ENCODE measurements around the gene WFIKKN1. TPM values are rescaled to one million over a fixed set of nuclear protein-coding genes. Genes with fewer than 3 reads are reported as not detected.

The WFIKKN1 gene
- total and polyA plus RNA-seq, 2 of the 13 experiments (the other 11 are each of a cell fraction or from before 2014, with no cell fraction given): 1.7 to 4.9 TPM

DNA sequence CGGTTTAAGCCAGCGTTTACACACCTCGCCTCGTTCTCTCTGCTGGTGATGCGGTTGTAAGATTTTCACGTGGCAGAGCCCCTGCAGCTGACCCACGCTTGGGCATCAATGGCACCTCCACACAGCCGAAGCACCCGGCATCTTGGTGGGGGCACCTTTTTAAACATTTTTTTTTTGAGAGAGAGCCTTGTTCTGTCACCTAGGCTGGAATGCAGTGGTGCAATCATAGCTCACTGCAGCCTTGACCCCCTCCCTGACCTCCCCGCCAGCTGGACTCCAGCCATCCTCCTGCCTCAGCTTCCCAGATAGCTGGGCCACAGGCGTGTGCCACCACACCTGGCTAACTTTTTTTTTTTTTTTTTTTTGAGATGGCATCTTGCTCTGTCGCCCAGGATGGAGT, 23.2 kb downstream of the WFIKKN1 start (continued):
- no peak for TF ChIP-seq ZNF615 (CRISPR knock-in tag; IDR thresholded peaks at IDR 0.05; ENCODE audit: borderline replicate concordance)
- TF ChIP-seq RFX5 (IDR thresholded peaks at IDR 0.05; ENCODE audit: low read depth, low read length): no peak
- TF ChIP-seq ZBTB38 (CRISPR knock-in tag; IDR thresholded peaks at IDR 0.05): peak; percentile 44; the same call in 1 of the 2 replicates
- TF ChIP-seq MYC (CRISPR knock-in tag; IDR thresholded peaks at IDR 0.05; ENCODE audit: borderline replicate concordance): no peak
- TF ChIP-seq ZNF350 (CRISPR knock-in tag; IDR thresholded peaks at IDR 0.05; ENCODE audit: borderline replicate concordance, low read depth): no peak
- peak; percentile 9; the same call in 1 of the 2 replicates for TF ChIP-seq FOSL2 (CRISPR knock-in tag; IDR thresholded peaks at IDR 0.05)
- TF ChIP-seq ZNF546 (CRISPR knock-in tag; conservative IDR thresholded peaks at IDR 0.05): no peak
- TF ChIP-seq ZNF775 (CRISPR knock-in tag; IDR thresholded peaks at IDR 0.05; ENCODE audit: borderline replicate concordance): no peak
- TF ChIP-seq RXRB (CRISPR knock-in tag; IDR thresholded peaks at IDR 0.05; ENCODE audit: borderline replicate concordance): 0 out of 2 replicates have a peak, but pooled peaks have one; percentile 48
- TF ChIP-seq ARNT (IDR thresholded peaks at IDR 0.05): no peak
- peak; percentile 44; the same call in 1 of the 2 replicates for TF ChIP-seq GATAD2A (CRISPR knock-in tag; IDR thresholded peaks at IDR 0.05)
- TF ChIP-seq GABPA (IDR thresholded peaks at IDR 0.05; ENCODE audit: low read depth, low read length): no peak
- peak; percentile 44; the same call in 1 of the 2 replicates for TF ChIP-seq GABPA (CRISPR knock-in tag; IDR thresholded peaks at IDR 0.05; ENCODE audit: low read depth)
- TF ChIP-seq NCOA2 (CRISPR knock-in tag; IDR thresholded peaks at IDR 0.05): peak; percentile 32; the same call in 1 of the 2 replicates
- TF ChIP-seq FLYWCH1 (CRISPR knock-in tag; IDR thresholded peaks at IDR 0.05): no peak
- peak; percentile 25 for TF ChIP-seq ASH2L (IDR thresholded peaks at IDR 0.05; ENCODE audit: insufficient read length, low read depth, low read length)
- no peak for TF ChIP-seq KLF6 (CRISPR knock-in tag; IDR thresholded peaks at IDR 0.05)
- TF ChIP-seq ZNF674 (CRISPR knock-in tag; IDR thresholded peaks at IDR 0.05; ENCODE audit: low read depth): no peak
- no peak for TF ChIP-seq NFIC (IDR thresholded peaks at IDR 0.05; ENCODE audit: low read length)
- TF ChIP-seq HMG20A (CRISPR knock-in tag; IDR thresholded peaks at IDR 0.05; ENCODE audit: borderline replicate concordance): peak; percentile 19; the same call in 1 of the 2 replicates
- TF ChIP-seq ZNF878 (CRISPR knock-in tag; IDR thresholded peaks at IDR 0.05): no peak
- TF ChIP-seq BRD4 (CRISPR knock-in tag; IDR thresholded peaks at IDR 0.05): no peak
- TF ChIP-seq ZNF343 (CRISPR knock-in tag; IDR thresholded peaks at IDR 0.05): no peak
- TF ChIP-seq LCORL (IDR thresholded peaks at IDR 0.05): no peak
- 0 out of 2 replicates have a peak, but pooled peaks have one; percentile 44 for TF ChIP-seq LCORL (CRISPR knock-in tag; IDR thresholded peaks at IDR 0.05)
